GM18499 (cell line): ENCODE measurements around the gene LEPR.
"Not testable (repeated sequence)": the region's sequence is repeated elsewhere in the genome, so short reads cannot be mapped to it uniquely, and the experiment has no call there.

Experiments
- ATAC-seq: cut with Tn5 transposase; IDR thresholded peaks from one replicate; pipeline ENCODE4 v1.9.1; 2021; ENCODE audit warnings: moderate number of reproducible peaks; ENCODE audit not compliant: insufficient read depth, unreplicated experiment

The LEPR gene, protein sequence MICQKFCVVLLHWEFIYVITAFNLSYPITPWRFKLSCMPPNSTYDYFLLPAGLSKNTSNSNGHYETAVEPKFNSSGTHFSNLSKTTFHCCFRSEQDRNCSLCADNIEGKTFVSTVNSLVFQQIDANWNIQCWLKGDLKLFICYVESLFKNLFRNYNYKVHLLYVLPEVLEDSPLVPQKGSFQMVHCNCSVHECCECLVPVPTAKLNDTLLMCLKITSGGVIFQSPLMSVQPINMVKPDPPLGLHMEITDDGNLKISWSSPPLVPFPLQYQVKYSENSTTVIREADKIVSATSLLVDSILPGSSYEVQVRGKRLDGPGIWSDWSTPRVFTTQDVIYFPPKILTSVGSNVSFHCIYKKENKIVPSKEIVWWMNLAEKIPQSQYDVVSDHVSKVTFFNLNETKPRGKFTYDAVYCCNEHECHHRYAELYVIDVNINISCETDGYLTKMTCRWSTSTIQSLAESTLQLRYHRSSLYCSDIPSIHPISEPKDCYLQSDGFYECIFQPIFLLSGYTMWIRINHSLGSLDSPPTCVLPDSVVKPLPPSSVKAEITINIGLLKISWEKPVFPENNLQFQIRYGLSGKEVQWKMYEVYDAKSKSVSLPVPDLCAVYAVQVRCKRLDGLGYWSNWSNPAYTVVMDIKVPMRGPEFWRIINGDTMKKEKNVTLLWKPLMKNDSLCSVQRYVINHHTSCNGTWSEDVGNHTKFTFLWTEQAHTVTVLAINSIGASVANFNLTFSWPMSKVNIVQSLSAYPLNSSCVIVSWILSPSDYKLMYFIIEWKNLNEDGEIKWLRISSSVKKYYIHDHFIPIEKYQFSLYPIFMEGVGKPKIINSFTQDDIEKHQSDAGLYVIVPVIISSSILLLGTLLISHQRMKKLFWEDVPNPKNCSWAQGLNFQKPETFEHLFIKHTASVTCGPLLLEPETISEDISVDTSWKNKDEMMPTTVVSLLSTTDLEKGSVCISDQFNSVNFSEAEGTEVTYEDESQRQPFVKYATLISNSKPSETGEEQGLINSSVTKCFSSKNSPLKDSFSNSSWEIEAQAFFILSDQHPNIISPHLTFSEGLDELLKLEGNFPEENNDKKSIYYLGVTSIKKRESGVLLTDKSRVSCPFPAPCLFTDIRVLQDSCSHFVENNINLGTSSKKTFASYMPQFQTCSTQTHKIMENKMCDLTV

GRCh38 chr1:65420590-65421350, at the start of gene LEPR, which contains the start of gene LEPROT:
TSS of gene LEPR (plus strand) at chr1:65420668. CDS start at chr1:65565566, 144,898 bp downstream.
TSS of gene LEPROT (plus strand) at chr1:65420668. CDS start at chr1:65420725, 57 bp downstream.
- ATAC-seq = peak; percentile 25

- no peak for ATAC-seq
Observed at GRCh38 chr1:65371544-65371943, 48.9 kb upstream of the LEPR start.

DNA sequence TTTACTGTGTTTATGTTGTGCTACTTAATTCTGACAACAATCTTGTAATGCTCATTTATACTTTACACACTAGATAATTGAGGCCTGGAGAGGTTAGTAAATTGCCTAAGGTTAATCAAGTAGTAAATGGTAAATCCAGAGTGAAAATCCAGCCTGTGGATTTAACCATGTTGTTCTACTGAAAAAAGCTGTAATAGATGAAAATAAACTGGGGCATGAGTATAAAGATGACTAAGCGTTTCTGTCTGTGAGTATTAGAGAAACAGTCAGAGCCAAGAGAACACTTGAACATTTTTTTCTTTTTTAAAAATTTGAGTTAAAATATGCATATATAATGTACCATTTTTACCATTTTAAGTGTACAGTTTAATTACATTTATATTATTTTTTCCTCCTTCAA, 47.9 kb upstream of the LEPR start:
- ATAC-seq = no peak

DNA sequence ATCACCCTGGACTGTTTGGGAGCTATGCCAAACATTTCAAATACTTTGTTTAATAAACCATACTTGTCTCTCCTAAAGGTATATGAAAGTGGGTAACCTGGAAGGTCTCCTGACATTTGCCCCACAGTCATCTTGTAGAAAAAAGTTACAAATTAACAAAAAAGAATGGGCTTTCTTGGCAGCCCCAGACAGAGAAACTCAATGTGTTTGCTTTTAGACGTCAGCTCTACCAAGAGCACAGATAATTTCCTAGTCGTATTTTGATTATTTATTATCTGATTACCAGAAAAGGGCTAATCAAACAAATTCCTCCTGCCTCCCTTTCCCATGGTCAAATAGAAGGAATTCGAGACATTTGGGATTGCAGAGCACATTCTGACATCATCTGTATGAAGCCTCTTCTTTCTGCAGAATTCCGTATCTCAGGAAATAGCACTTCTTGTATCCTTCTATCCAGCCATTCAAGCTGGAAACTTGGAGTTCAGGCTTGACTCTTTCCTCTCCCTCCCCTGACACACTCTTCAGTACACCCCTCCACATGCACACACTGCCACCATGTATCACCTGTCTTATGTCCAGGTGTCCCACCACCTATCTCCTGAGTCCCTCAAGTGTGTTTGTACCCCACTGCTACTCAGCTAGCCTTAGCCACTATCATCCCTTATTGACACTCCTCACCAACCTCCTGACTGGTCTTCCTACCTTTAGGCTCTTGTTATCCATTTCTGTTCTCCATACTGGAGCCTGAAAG, 42.8 kb upstream of the LEPR start:
- ATAC-seq = no peak

DNA sequence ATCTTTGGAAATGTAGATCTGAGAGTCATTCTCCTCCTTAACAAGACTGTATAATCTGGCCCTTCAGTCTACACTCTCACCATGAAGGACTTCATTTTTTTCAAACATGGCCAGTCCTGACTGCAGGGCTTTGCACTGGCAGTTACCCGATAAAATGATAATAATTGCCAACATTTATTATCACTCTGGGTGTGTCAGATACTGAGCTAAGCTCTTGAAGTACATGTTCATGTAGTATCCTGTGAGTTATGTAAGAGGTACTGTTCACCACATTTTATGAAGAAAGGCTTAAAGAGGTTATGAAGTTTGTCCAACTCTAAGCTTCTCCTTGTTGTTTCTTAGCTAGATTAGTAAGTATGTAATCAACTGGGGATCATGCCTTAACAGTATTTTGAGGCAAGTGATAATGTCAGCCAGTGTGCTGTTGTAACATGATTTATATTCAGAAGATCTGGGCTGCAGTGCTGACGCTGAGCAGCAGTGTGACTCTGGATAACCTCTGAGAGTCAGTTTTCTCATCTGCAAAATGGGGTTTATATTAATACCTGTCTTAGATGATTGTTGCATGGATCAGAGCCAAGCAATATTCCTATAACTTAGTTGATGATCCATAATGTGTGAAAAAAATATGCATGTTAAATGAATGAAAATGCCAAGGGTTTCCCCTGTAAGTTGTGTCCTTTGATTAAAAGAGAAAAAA, 42.1 kb upstream of the LEPR start:
- ATAC-seq = no peak

DNA sequence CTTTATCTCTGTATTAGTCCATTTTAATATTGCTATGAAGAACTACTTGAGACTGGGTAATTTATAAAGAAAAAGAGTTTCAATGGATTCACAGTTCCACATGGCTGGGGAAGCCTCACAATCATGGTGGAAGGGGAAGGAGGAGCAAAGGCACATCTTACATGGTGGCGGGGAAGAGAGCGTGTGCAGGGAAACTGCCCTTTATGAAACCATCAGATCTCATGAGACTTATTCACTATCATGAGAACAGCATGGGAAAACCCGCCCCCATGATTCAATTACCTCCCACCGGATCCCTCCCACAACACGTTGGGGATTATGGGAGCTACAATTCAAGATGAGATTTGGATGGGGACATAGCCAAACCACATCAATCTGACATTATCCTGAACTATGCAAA, 36.0 kb upstream of the LEPR start:
- not testable (repeated sequence) for ATAC-seq

- ATAC-seq = no peak
Observed at GRCh38 chr1:65386439-65386838, 34.0 kb upstream of the LEPR start.

DNA sequence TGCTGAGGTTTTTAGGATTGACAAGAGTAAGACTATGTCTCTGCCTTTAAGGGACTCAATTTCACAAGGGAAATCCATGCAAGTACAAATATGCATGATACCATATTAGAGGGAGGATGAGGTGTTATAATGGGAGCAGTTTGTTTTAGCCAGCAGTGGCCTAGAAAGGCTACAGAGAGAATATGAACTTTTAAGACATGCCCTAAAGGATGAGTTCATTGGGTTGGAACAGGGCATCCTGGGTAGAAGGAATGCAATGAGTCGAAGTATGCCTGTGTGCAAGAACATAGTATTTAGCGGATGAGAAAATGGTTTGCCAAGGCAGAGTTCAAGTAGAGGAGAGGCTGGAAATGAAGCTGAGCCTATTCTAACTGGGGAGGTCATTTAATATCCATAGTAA, 32.6 kb upstream of the LEPR start:
- no peak for ATAC-seq

GRCh38 chr1:65388908-65389695, 31.4 kb upstream of the LEPR start:
- no peak for ATAC-seq

DNA sequence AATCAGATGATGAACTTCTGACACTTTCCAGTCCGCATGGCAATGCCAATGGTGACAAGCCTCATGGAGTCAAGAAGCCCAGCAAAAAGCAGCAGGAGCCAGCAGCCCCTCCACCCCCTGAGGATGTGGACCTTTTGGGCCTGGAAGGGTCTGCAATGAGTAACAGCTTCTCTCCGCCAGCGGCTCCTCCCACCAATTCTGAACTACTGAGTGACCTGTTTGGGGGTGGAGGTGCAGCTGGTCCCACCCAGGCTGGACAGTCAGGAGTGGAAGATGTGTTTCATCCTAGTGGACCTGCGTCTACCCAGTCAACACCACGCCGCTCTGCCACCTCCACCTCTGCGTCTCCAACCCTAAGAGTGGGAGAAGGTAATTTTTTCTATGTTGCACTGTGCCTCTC, 28.0 kb upstream of the LEPR start:
- no peak for ATAC-seq

GRCh38 chr1:65393347-65393746, 27.1 kb upstream of the LEPR start:
- peak; percentile 99 for ATAC-seq

GRCh38 chr1:65393928-65394327, 26.5 kb upstream of the LEPR start:
- ATAC-seq = no peak

DNA sequence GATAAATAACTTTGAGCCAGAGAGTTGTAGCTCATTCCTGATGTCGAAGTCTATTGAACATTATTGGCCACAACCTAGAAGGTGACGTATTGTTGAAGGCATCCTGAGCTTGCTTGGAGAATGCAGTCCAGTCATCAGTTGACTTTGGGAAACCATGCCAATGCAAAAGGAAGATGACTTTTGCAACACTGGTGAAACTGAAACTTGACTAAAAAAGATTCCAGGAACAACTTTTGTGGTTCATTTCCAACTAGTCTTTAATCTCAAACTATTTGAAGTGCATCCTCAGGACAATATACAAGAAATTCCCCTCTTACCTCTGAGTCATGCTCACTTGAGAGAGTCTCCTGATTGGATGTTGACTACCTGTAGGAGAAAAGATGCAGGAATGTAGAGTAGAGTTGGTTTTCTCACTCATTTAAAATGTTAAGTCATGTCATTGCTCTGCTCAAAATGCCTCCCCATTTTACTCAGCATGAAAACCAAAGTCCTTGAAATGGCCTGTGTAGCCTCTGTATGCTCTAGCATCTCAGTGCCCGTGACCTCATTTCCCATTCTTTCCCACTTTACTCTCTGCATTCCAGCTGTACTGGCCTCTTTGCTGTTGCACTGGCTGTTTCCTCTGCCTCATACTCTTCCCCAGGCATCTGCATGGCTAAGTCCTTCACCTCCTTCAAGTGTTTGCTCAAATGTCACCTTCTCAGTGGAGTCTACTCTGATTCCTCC, 24.4 kb upstream of the LEPR start:
- no peak for ATAC-seq

GRCh38 chr1:65398083-65398482, 22.4 kb upstream of the LEPR start:
- no peak for ATAC-seq

GRCh38 chr1:65399003-65399402, 21.5 kb upstream of the LEPR start:
- ATAC-seq = no peak

DNA sequence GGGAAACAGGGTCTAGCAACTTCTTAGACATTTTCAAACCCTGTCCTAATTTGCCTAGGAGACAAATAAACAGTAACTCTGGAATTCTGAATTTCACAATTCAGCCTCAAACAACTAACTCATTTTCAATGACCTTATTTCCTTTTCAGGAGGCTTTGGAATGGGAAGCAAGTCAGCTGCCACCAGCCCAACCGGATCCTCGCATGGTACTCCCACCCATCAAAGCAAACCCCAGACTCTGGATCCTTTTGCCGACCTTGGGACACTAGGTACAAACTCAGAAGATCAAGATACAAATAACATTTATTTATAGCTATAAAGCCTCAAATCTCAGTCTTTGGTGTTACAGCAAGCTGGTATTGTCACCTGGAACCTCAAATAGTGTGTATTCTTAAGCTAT, 18.9 kb upstream of the LEPR start:
- ATAC-seq = no peak

DNA sequence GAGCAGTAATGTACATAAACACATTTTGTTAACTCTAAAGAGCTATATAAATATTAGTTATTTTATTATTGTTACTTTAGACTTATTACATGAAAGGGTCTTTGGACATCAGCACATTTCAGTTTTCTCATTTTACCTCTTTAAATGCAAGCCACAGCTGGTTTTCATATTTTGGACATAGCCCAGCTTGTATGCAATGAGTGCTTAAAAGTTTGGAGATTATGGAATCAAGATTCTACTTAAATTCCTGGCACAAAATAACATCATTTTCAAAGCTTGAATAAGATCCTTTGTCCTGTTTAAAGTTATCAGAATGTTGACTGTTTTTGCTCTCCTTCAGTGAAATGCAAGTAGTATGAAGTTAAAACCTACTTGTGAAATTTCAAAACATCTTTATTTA, 15.5 kb upstream of the LEPR start:
- no peak for ATAC-seq
